Measurements from ENCODE around the gene ANKRD45. TPM values are rescaled to one million over a fixed set of nuclear protein-coding genes. Genes with fewer than 3 reads are reported as not detected.

ANKRD45 gene
- polyA plus RNA-seq, 1 of the 3 experiments (the other 2 are of a cell fraction) = 1.8 TPM

DNA sequence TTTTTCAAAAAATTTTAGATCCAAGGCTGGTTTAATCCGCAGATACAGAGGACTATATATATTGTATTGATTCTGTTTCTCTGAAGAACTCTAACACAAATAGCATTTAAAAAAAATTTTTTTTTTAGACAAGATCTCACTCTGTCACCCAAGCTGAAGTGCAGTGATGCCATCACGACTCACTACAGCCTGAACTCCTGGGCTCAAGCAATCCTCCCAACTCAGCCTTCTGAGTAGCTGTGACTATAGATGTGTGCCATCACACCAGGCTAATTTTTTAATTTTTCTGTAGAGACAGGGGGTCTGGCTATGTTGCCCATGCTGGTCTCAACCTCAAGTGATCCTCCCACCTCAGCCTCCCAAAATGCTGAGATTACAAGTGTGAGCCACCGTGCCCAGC lies 3.0 kb downstream of the ANKRD45 start:
- Histone ChIP-seq H3K9me3 (0 out of 2 replicates have a peak, but pooled peaks cover under 1% of the 10 kb centered on the region), H3K4me1 (ENCODE audit: control insufficient read depth in 1 of 2, insufficient read depth in 2 of 2, low read depth in 1 of 2, low read length in 1 of 2) (peaks cover 6 to 8% of the 10 kb centered on the region in 2 experiments; a peak in 3 of 4 replicates), H3K4me2 (no peak overlapping the region; the same call in 1 of the 2 replicates), H4K20me1 (ENCODE audit: insufficient read depth) (no peaks in the 10 kb centered on the region), H3K9me2 (no peaks in the 10 kb centered on the region), H2AFZ (ENCODE audit: low read depth) (peak overlapping the region; percentile 60; the same call in 1 of the 2 replicates), H3K4me3 (ENCODE audit: low read depth in 2 of 2, low read length in 1 of 2) (no peak overlapping the region), H3K79me2 (ENCODE audit: insufficient read depth) (no peaks in the 10 kb centered on the region), H3K9ac (no peak overlapping the region; the same call in 1 of the 2 replicates), H3F3A (replicated peaks; ENCODE audit: insufficient read depth) (no peaks in the 10 kb centered on the region), H3K27me3 (ENCODE audit: insufficient read depth) (no peaks in the 10 kb centered on the region), H3K36me3 (replicated peaks in 1 of 2; ENCODE audit: control insufficient read depth in 1 of 2, insufficient read depth in 2 of 2, low read length in 1 of 2) (no peaks in the 10 kb centered on the region), H3K27ac (ENCODE audit: low read depth in 2 of 2, low read length in 1 of 2) (peak overlapping the region in 1 of 2 experiments; percentile 59; a peak in 2 of 4 replicates)
- TF ChIP-seq JUND (IDR thresholded peaks at IDR 0.05) = peak; percentile 22; the same call in 1 of the 2 replicates
- TF ChIP-seq TAF1 (IDR thresholded peaks at IDR 0.05; ENCODE audit: borderline replicate concordance, low read depth, low read length) = no peak
- peak; percentile 59 for TF ChIP-seq FOSL2 (IDR thresholded peaks at IDR 0.05; ENCODE audit: borderline replicate concordance, low read depth)
- no peak for DNase-seq
- ChIA-PET POLR2A (no interaction called here), CTCF (interaction anchor here (0.8 kb wide), 1 partner anchor 21 kb away, joined by 4 read pairs; no protein-coding TSS in a partner anchor)
- WGBS (ENCODE audit: low lambda C conversion rate) = 68% methylated on average over 3 of the region's 3 CpGs

DNA sequence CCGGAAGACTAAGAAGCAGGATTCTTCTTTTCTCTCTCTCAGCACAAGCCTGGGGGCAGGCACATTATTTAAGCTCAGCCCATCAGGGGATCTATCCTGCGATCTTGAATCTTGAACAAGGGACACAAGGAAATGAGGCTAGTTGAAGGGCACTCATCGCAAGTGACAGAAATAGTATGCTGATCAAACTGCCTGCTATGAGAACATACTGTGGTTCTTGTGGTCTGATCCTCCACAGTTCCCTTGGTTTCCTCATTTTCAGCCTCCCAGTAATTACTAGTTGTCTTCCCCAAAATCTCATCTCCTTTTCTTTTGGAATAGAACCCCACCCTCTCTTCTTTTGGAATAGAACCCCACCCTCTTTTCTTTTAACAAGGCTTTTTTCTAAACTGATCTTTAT lies 6.5 kb downstream of the ANKRD45 start:
- Histone ChIP-seq H3F3A (replicated peaks; ENCODE audit: insufficient read depth) (no peaks in the 10 kb centered on the region), H3K27me3 (ENCODE audit: insufficient read depth) (no peaks in the 10 kb centered on the region), H2AFZ (ENCODE audit: low read depth) (peak overlapping the region; percentile 73; the same call in 1 of the 2 replicates), H3K9ac (no peak overlapping the region), H3K4me2 (no peak overlapping the region), H3K27ac (ENCODE audit: low read depth in 2 of 2, low read length in 1 of 2) (no peak overlapping the region), H3K4me1 (ENCODE audit: control insufficient read depth in 1 of 2, insufficient read depth in 2 of 2, low read depth in 1 of 2, low read length in 1 of 2) (peaks cover 2 to 6% of the 10 kb centered on the region in 2 experiments; a peak in 2 of 4 replicates), H3K9me2 (no peaks in the 10 kb centered on the region), H4K20me1 (ENCODE audit: insufficient read depth) (no peaks in the 10 kb centered on the region), H3K4me3 (ENCODE audit: low read depth in 2 of 2, low read length in 1 of 2) (no peak overlapping the region), H3K79me2 (ENCODE audit: insufficient read depth) (no peaks in the 10 kb centered on the region), H3K36me3 (replicated peaks in 1 of 2; ENCODE audit: control insufficient read depth in 1 of 2, insufficient read depth in 2 of 2, low read length in 1 of 2) (peaks cover 2 to 4% of the 10 kb centered on the region in 2 experiments), H3K9me3 (0 out of 2 replicates have a peak, but pooled peaks cover 6% of the 10 kb centered on the region)
- DNase-seq = no peak
- POLR2A ChIA-PET = interaction anchor here (0.6 kb wide), 1 partner anchor 1131 kb away, joined by 3 read pairs; no protein-coding TSS in a partner anchor
- whole genome bisulfite sequencing (ENCODE audit: low lambda C conversion rate) = 69% methylated on average over 3 of the region's 3 CpGs
- TF ChIP-seq, protein P1, sequence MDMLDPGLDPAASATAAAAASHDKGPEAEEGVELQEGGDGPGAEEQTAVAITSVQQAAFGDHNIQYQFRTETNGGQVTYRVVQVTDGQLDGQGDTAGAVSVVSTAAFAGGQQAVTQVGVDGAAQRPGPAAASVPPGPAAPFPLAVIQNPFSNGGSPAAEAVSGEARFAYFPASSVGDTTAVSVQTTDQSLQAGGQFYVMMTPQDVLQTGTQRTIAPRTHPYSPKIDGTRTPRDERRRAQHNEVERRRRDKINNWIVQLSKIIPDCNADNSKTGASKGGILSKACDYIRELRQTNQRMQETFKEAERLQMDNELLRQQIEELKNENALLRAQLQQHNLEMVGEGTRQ (IDR thresholded peaks at IDR 0.05; ENCODE audit: borderline replicate concordance, low read depth, low read length) = no peak
- no peak for TF ChIP-seq TCF12 (IDR thresholded peaks at IDR 0.05)
- no peak for TF ChIP-seq SIN3A (IDR thresholded peaks at IDR 0.05; ENCODE audit: borderline replicate concordance, low read depth, low read length)
- CTCF ChIA-PET = no interaction called here

DNA sequence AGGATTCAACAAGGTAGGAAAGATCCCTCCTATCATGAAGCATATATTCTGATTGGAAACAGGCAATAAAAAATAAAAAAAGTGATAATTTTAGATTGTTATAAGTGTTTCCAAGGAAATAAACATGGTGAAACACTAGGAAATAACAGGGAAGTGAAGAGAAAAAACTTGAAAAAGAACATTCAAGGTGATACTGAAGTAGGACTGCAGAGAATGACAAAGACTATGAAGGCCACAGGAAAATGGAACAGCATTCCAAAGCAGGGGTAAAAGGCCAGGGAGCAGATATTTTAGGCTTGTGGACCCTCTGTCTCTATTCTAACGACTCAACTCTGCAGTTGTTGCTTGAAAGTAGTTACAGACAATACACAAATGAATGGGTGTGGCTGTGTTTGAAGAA lies 7.9 kb downstream of the ANKRD45 start:
- H3K27me3 ChIP-seq (ENCODE audit: insufficient read depth) = no peaks in the 10 kb centered on the region
- no peak overlapping the region for H3K27ac ChIP-seq (ENCODE audit: low read depth in 2 of 2, low read length in 1 of 2)
- H3K36me3 ChIP-seq (replicated peaks in 1 of 2; ENCODE audit: control insufficient read depth in 1 of 2, insufficient read depth in 2 of 2, low read length in 1 of 2) = peaks cover 2 to 4% of the 10 kb centered on the region in 2 experiments
- H4K20me1 ChIP-seq (ENCODE audit: insufficient read depth) = no peaks in the 10 kb centered on the region
- no peaks in the 10 kb centered on the region for H3F3A ChIP-seq (replicated peaks; ENCODE audit: insufficient read depth)
- H3K9ac ChIP-seq = no peak overlapping the region
- H3K4me2 ChIP-seq = no peak overlapping the region
- 0% methylated on average over 1 of the region's 1 CpG for WGBS (ENCODE audit: low lambda C conversion rate)
- H3K4me3 ChIP-seq (ENCODE audit: low read depth in 2 of 2, low read length in 1 of 2) = no peak overlapping the region
- 0 out of 2 replicates have a peak, but pooled peaks cover 6% of the 10 kb centered on the region for H3K9me3 ChIP-seq
- no peaks in the 10 kb centered on the region for H3K79me2 ChIP-seq (ENCODE audit: insufficient read depth)
- DNase-seq = no peak
- H3K4me1 ChIP-seq (ENCODE audit: control insufficient read depth in 1 of 2, insufficient read depth in 2 of 2, low read depth in 1 of 2, low read length in 1 of 2) = no peaks in the 10 kb centered on the region; a peak in 1 of 4 replicates
- no peaks in the 10 kb centered on the region for H3K9me2 ChIP-seq
- POLR2A ChIA-PET = no interaction called here
- CTCF ChIA-PET = no interaction called here
- no peak overlapping the region for H2AFZ ChIP-seq (ENCODE audit: low read depth)
- TF ChIP-seq ELF1 (IDR thresholded peaks at IDR 0.05) (no peak), NFIC (IDR thresholded peaks at IDR 0.05; ENCODE audit: borderline replicate concordance) (no peak), JUND (IDR thresholded peaks at IDR 0.05) (no peak), MEF2A (IDR thresholded peaks at IDR 0.05; ENCODE audit: borderline replicate concordance, low read depth) (no peak), FOSL2 (IDR thresholded peaks at IDR 0.05; ENCODE audit: borderline replicate concordance, low read depth) (no peak), SMC3 (IDR thresholded peaks at IDR 0.05; ENCODE audit: low read depth, low read length) (no peak), RXRA (IDR thresholded peaks at IDR 0.05; ENCODE audit: borderline replicate concordance, low read depth) (no peak), FOXJ3 (CRISPR knock-in tag; IDR thresholded peaks at IDR 0.05) (no peak), EZH2phosphoT487 (IDR thresholded peaks at IDR 0.05; ENCODE audit: borderline replicate concordance, low read depth) (no peak), RAD21 (IDR thresholded peaks at IDR 0.05; ENCODE audit: low read length) (no peak), TAF1 (IDR thresholded peaks at IDR 0.05; ENCODE audit: borderline replicate concordance, low read depth, low read length) (no peak)
- TF ChIP-seq, protein P1 (IDR thresholded peaks at IDR 0.05; ENCODE audit: borderline replicate concordance, low read depth, low read length) = no peak
- TF ChIP-seq, protein P2, sequence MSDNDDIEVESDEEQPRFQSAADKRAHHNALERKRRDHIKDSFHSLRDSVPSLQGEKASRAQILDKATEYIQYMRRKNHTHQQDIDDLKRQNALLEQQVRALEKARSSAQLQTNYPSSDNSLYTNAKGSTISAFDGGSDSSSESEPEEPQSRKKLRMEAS (IDR thresholded peaks at IDR 0.05; ENCODE audit: low read depth) = no peak
- TF ChIP-seq, protein P3, sequence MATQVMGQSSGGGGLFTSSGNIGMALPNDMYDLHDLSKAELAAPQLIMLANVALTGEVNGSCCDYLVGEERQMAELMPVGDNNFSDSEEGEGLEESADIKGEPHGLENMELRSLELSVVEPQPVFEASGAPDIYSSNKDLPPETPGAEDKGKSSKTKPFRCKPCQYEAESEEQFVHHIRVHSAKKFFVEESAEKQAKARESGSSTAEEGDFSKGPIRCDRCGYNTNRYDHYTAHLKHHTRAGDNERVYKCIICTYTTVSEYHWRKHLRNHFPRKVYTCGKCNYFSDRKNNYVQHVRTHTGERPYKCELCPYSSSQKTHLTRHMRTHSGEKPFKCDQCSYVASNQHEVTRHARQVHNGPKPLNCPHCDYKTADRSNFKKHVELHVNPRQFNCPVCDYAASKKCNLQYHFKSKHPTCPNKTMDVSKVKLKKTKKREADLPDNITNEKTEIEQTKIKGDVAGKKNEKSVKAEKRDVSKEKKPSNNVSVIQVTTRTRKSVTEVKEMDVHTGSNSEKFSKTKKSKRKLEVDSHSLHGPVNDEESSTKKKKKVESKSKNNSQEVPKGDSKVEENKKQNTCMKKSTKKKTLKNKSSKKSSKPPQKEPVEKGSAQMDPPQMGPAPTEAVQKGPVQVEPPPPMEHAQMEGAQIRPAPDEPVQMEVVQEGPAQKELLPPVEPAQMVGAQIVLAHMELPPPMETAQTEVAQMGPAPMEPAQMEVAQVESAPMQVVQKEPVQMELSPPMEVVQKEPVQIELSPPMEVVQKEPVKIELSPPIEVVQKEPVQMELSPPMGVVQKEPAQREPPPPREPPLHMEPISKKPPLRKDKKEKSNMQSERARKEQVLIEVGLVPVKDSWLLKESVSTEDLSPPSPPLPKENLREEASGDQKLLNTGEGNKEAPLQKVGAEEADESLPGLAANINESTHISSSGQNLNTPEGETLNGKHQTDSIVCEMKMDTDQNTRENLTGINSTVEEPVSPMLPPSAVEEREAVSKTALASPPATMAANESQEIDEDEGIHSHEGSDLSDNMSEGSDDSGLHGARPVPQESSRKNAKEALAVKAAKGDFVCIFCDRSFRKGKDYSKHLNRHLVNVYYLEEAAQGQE (IDR thresholded peaks at IDR 0.05; ENCODE audit: low read depth, low read length) = no peak

All from SK-N-SH (cell line).